GM21367 (cell line): Measurements from ENCODE around the gene KCNB1.

Experiments used
- ATAC-seq: cut with Tn5 transposase; IDR thresholded peaks from one replicate; pipeline ENCODE4 v1.9.1; 2021; ENCODE audit not compliant: unreplicated experiment

KCNB1 gene

GRCh38 chr20:49444553-49444990 lies 37.9 kb downstream of the KCNB1 start:
- no peak for ATAC-seq

GRCh38 chr20:49437057-49437456 lies 45.4 kb downstream of the KCNB1 start:
- ATAC-seq: no peak

GRCh38 chr20:49435639-49436038 lies 46.8 kb downstream of the KCNB1 start:
- no peak for ATAC-seq

GRCh38 chr20:49433333-49433732 lies 49.1 kb downstream of the KCNB1 start:
- ATAC-seq: no peak

- no peak for ATAC-seq
Observed at GRCh38 chr20:49432550-49432949, 49.9 kb downstream of the KCNB1 start.

GRCh38 chr20:49431329-49431728 lies 51.1 kb downstream of the KCNB1 start:
- ATAC-seq: no peak

- ATAC-seq: no peak
Observed at GRCh38 chr20:49430320-49430719, 52.1 kb downstream of the KCNB1 start.

GRCh38 chr20:49427751-49428518 lies 54.5 kb downstream of the KCNB1 start:
- no peak for ATAC-seq

- no peak for ATAC-seq
Observed at GRCh38 chr20:49426873-49427272, 55.6 kb downstream of the KCNB1 start.

- no peak for ATAC-seq
Observed at GRCh38 chr20:49426395-49426794, 56.1 kb downstream of the KCNB1 start.

GRCh38 chr20:49424536-49424935 lies 57.9 kb downstream of the KCNB1 start:
- ATAC-seq: no peak

- ATAC-seq: no peak
Observed at GRCh38 chr20:49422161-49422560, 60.3 kb downstream of the KCNB1 start.

- no peak for ATAC-seq
Observed at GRCh38 chr20:49420811-49421295, 61.6 kb downstream of the KCNB1 start.

GRCh38 chr20:49420292-49420691 lies 62.2 kb downstream of the KCNB1 start:
- ATAC-seq: no peak

- no peak for ATAC-seq
Observed at GRCh38 chr20:49419785-49420184, 62.7 kb downstream of the KCNB1 start.

- no peak for ATAC-seq
Observed at GRCh38 chr20:49418809-49419208, 63.7 kb downstream of the KCNB1 start.

GRCh38 chr20:49417843-49418555 lies 64.5 kb downstream of the KCNB1 start:
- no peak for ATAC-seq

GRCh38 chr20:49415668-49416044 lies 66.8 kb downstream of the KCNB1 start:
- no peak for ATAC-seq

- ATAC-seq: no peak
Observed at GRCh38 chr20:49415005-49415667, 67.3 kb downstream of the KCNB1 start.

- no peak for ATAC-seq
Observed at GRCh38 chr20:49413677-49414076, 68.8 kb downstream of the KCNB1 start.

- no peak for ATAC-seq
Observed at GRCh38 chr20:49412953-49413352, 69.5 kb downstream of the KCNB1 start.

GRCh38 chr20:49412254-49412653 lies 70.2 kb downstream of the KCNB1 start:
- ATAC-seq: no peak
